K562 (cell line): Measurements from ENCODE around the gene ASCC1. TPM values are rescaled to one million over a fixed set of nuclear protein-coding genes. Genes with fewer than 3 reads are reported as not detected.
A peak's percentile ranks its signal among the peaks of the same experiment; 100 is the strongest.

Experiments
- CBX8 ChIP-seq: fragments of 200-600 bp; sonication (generic); IDR thresholded peaks from 2 replicates; pipeline ENCODE4 v1.6.1; 2012; ENCODE audit warnings: borderline replicate concordance, mixed run types, low read depth, mild to moderate bottlenecking, moderate library complexity, mixed read lengths, low read length, control low read depth, inconsistent platforms; ENCODE audit not compliant: poor library complexity, severe bottlenecking; ENCODE audit errors: extremely low read depth
- CREB3 ChIP-seq: fragments of 450-650 bp; conservative IDR thresholded peaks from 2 replicates; pipeline ENCODE4 v1.6.1; 2016; ENCODE audit warnings: missing genetic modification characterization, low read depth, mild to moderate bottlenecking, missing compliant biosample characterization, moderate library complexity
- E2F3 ChIP-seq: fragments of 250-450 bp; sonication (Bioruptor Pico); IDR thresholded peaks from 2 replicates; pipeline ENCODE4 v1.4.0; 2020; ENCODE audit warnings: mild to moderate bottlenecking
- GTF2E2 ChIP-seq: fragments of 200-800 bp; sonication (Bioruptor generic); IDR thresholded peaks from 2 replicates; pipeline ENCODE4 v1.6.1; 2016; ENCODE audit warnings: missing genetic modification characterization, missing compliant biosample characterization
- MAFK ChIP-seq: IDR thresholded peaks from 2 replicates; pipeline ENCODE4 v1.6.1; 2011; ENCODE audit warnings: low read length, improper control_type of control experiment
- NR3C1 ChIP-seq: sonication (generic); formaldehyde crosslinking; IDR thresholded peaks from 2 replicates; pipeline ENCODE4 v1.8.1; 2022; ENCODE audit warnings: missing genetic modification reagents
- RBBP5 ChIP-seq: fragments of 200-600 bp; sonication (generic); IDR thresholded peaks from 2 replicates; pipeline ENCODE4 v1.6.1; 2012; ENCODE audit warnings: borderline replicate concordance, mild to moderate bottlenecking, low read length, control low read depth, inconsistent platforms; ENCODE audit not compliant: insufficient read depth, poor library complexity, severe bottlenecking
- SRSF7 ChIP-seq: fragments of 200-400 bp; formaldehyde crosslinking; optimal IDR thresholded peaks from 2 replicates; pipeline ENCODE3; 2017; ENCODE audit warnings: mild to moderate bottlenecking, low read depth, low read length
- STAT6 ChIP-seq: sonication (generic); formaldehyde crosslinking; IDR thresholded peaks from 2 replicates; pipeline ENCODE4 v1.8.1; 2023; ENCODE audit warnings: mild to moderate bottlenecking, missing genetic modification reagents
- ZBTB11 ChIP-seq, 3 experiments: fragments of 200-800 bp in 1 of 3; fragments of 250-450 bp in 1 of 3; fragments of 450-650 bp in 1 of 3; sonication (Bioruptor Pico) in 1 of 3; sonication (Bioruptor generic) in 1 of 3; formaldehyde crosslinking in 1 of 3; IDR thresholded peaks; 2 replicates each; pipeline versions ENCODE4 v1.6.1 to v1.8.0; 2016 to 2022; ENCODE audit warnings: mild to moderate bottlenecking in 2 of 3, missing genetic modification characterization in 2 of 3, missing compliant biosample characterization in 1 of 3, moderate library complexity in 1 of 3
- ZBTB34 ChIP-seq: fragments of 250-450 bp; sonication (Bioruptor Pico); IDR thresholded peaks from 2 replicates; pipeline ENCODE4 v1.8.0; 2021; ENCODE audit warnings: mild to moderate bottlenecking, moderate library complexity
- ZNF551 ChIP-seq: fragments of 250-450 bp; sonication (Bioruptor Pico); IDR thresholded peaks from 2 replicates; pipeline ENCODE4 v1.5.0; 2021; ENCODE audit warnings: mild to moderate bottlenecking, moderate library complexity
- ZNF584 ChIP-seq: fragments of 200-800 bp; sonication (Bioruptor generic); IDR thresholded peaks from 2 replicates; pipeline ENCODE4 v1.6.1; 2016; ENCODE audit warnings: low read depth, mild to moderate bottlenecking, missing genetic modification characterization, missing compliant biosample characterization
- ZNF76 ChIP-seq: fragments of 250-450 bp; sonication (Bioruptor Pico); IDR thresholded peaks from 2 replicates; pipeline ENCODE4 v1.4.0; 2020; ENCODE audit warnings: mild to moderate bottlenecking, moderate library complexity, borderline replicate concordance
- polyA plus RNA-seq, 8 experiments: library from polyadenylated mRNA; depleted of rRNA in 4 of 8; stranded (reverse) in 5 of 8; unstranded in 3 of 8; fragments of >200 nt; fragmentation: Nextera tagmentation in 2 of 8; fragmentation: Illumina TruSeq in 1 of 8; extraction: Ambion mirVana in 2 of 8; extraction: Trizol in 1 of 8; gene quantifications; 2 replicates each; pipeline versions ENCODE4 v1.2.1 to v1.2.3, GENCODE V29; 2011 to 2014; ENCODE audit warnings: inconsistent platforms in 1 of 8, missing spikeins in 1 of 8
- total RNA-seq, 7 experiments: library from RNA; depleted of rRNA in 6 of 7; stranded (reverse); fragments of >200 nt in 6 of 7; fragmentation: Illumina TruSeq in 2 of 7; extraction: Trizol in 2 of 7; gene quantifications; 2 replicates each; pipeline versions ENCODE4 v1.2.1 to v1.2.3, GENCODE V29; 2011 to 2021; ENCODE audit warnings: low replicate concordance in 1 of 7

Gene ASCC1
- total and polyA plus RNA-seq, 9 of the 15 experiments (the other 6 are each of a cell fraction or from before 2014, with no cell fraction given): 31.7 to 73.3 (median 52.8) TPM

- no peak for TF ChIP-seq ZBTB34 (CRISPR knock-in tag)
- TF ChIP-seq STAT6 (CRISPR knock-in tag): no peak
- TF ChIP-seq E2F3 (CRISPR knock-in tag): 0 out of 2 replicates have a peak, but pooled peaks have one; percentile 23
- TF ChIP-seq CREB3 (tag): 0 out of 2 replicates have a peak, but pooled peaks have one; percentile 14
- TF ChIP-seq ZNF584: peak; percentile 73
- no peak for TF ChIP-seq NR3C1 (CRISPR knock-in tag)
- peak; percentile 68 for TF ChIP-seq RBBP5
- no peak for TF ChIP-seq SRSF7
- TF ChIP-seq ZNF76 (CRISPR knock-in tag): peak; percentile 57; the same call in 1 of the 2 replicates
- peak; percentile 48; the same call in 1 of the 2 replicates for TF ChIP-seq MAFK
- no peak for TF ChIP-seq CBX8
- no peak; the same call in 1 of the 2 replicates for TF ChIP-seq GTF2E2 (tag)
- TF ChIP-seq ZNF551 (CRISPR knock-in tag): no peak
- 0 out of 6 replicates have a peak, but pooled peaks of 1 of the 3 experiments have one; percentile 17 for TF ChIP-seq ZBTB11 (CRISPR knock-in tag; IDR thresholded peaks at IDR 0.05)
Observed at GRCh38 chr10:72260976-72261783, 45.1 kb upstream of the ASCC1 start (continued).
